ENCODE data around the gene RAPGEF4. TPM values are rescaled to one million over a fixed set of nuclear protein-coding genes. Genes with fewer than 3 reads are reported as not detected.
A peak's percentile ranks its signal among the peaks of the same experiment; 100 is the strongest.
"Not testable (repeated sequence)": the region's sequence is repeated elsewhere in the genome, so short reads cannot be mapped to it uniquely, and the experiment has no call there.

RAPGEF4 gene
- total RNA-seq, 1 experiment from 2014 or later: not detected

DNA sequence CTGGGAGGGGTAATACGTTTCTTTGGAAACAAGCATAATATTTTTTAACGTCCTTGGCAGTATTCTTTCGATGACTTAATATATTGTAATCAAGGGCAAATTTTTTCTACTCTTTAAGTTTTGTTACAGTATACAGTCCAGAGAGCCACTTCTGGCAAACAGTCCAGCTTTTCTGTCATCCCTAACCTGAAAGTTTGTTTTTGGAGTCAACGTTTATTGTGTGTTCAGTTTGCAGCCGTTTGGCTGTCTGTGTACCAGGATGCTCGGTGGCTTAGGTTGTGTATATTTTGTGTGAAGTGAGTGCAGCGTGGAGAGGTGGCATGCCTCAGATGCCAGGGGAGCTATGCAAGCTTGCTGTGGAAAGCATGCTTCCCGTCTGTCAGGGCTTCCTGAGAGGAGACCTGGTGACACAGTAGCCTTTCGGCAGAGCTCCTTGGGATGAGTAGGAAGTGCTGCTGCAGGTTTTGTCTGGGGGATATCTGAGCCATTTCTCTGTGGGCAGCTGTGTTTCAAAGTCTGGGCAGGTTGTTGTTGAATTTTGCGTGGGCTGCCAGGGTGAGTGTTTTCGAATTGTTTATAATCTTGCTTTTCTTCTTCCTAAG is 354.7 kb downstream of the RAPGEF4 start:
- BruUV-seq (replicated peaks): no TSS peak

DNA sequence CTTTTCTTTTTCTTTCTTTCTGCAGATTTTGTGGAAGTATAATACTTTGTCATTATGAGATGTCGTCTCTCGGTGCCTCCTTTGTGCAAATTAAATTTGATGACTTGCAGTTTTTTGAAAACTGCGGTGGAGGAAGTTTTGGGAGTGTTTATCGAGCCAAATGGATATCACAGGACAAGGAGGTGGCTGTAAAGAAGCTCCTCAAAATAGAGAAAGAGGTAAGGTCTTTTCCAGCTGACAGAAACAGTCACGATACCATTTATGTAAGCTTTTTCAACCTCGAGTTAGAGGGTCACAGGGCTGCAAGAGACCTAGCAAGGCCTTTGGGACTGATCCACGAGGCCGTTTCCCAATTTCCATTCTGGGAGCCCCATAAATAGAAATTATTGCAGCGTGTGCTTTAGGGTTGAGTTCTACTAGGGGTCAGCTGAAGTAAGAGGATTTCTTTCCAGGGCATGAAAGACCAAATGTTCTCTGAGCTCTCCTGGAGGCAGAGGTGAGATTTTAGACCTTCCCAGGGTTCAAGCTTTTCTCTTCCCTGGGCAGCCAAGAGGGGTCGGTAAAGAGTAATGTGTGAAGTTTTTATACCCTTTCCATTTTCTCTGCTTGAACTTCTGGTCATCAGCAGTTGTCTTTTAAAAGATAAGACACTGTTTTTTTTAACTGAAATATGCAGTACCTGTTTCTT is 355.5 kb downstream of the RAPGEF4 start:
- intact Hi-C loops (cut with micrococcal nuclease): no loop called here
- H3K36me3 Mint-ChIP-seq (ENCODE audit: insufficient read depth, unreplicated experiment): peaks cover 23% of the 10 kb centered on the region
- peaks cover 18% of the 10 kb centered on the region for H3K4me1 Mint-ChIP-seq (ENCODE audit: insufficient read depth, unreplicated experiment)
- ChIA-PET CTCF (interaction anchor here (0.8 to 1.5 kb wide), 10 partner anchors 11 to 285 kb away, joined by 3 to 5 read pairs (median 3); no protein-coding TSS in a partner anchor), POLR2A (interaction anchor here (0.9 to 2.7 kb wide), 10 partner anchors 9 to 65 kb away, joined by 3 to 16 read pairs (median 4); no protein-coding TSS in a partner anchor)
- H3K27me3 Mint-ChIP-seq (ENCODE audit: insufficient read depth, unreplicated experiment): no peaks in the 10 kb centered on the region
- peak overlapping the region; percentile 65 for H3K27ac Mint-ChIP-seq (ENCODE audit: low read depth, unreplicated experiment)
- BruUV-seq (replicated peaks): no TSS peak
- no peak overlapping the region for H3K4me3 Mint-ChIP-seq (ENCODE audit: unreplicated experiment)
- peak; percentile 34 for DNase-seq (ENCODE audit: unreplicated experiment)
- no peaks in the 10 kb centered on the region for H3K9me3 Mint-ChIP-seq (ENCODE audit: unreplicated experiment)
- TF ChIP-seq, protein P1, sequence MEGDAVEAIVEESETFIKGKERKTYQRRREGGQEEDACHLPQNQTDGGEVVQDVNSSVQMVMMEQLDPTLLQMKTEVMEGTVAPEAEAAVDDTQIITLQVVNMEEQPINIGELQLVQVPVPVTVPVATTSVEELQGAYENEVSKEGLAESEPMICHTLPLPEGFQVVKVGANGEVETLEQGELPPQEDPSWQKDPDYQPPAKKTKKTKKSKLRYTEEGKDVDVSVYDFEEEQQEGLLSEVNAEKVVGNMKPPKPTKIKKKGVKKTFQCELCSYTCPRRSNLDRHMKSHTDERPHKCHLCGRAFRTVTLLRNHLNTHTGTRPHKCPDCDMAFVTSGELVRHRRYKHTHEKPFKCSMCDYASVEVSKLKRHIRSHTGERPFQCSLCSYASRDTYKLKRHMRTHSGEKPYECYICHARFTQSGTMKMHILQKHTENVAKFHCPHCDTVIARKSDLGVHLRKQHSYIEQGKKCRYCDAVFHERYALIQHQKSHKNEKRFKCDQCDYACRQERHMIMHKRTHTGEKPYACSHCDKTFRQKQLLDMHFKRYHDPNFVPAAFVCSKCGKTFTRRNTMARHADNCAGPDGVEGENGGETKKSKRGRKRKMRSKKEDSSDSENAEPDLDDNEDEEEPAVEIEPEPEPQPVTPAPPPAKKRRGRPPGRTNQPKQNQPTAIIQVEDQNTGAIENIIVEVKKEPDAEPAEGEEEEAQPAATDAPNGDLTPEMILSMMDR (IDR thresholded peaks at IDR 0.05; ENCODE audit: unreplicated experiment): peak; percentile 27

More for the DNA sequence above, 354.7 kb downstream of the RAPGEF4 start:
- intact Hi-C loops (cut with micrococcal nuclease): no loop called here
- H3K9me3 Mint-ChIP-seq (ENCODE audit: unreplicated experiment): no peaks in the 10 kb centered on the region
- ChIA-PET POLR2A (interaction anchor here (0.9 to 2.7 kb wide), 8 partner anchors 9 to 61 kb away, joined by 3 to 16 read pairs (median 4); no protein-coding TSS in a partner anchor), CTCF (interaction anchor here (0.8 to 1.5 kb wide), 7 partner anchors 10 to 285 kb away, joined by 3 to 5 read pairs (median 3); no protein-coding TSS in a partner anchor)
- TF ChIP-seq, protein P1 (IDR thresholded peaks at IDR 0.05; ENCODE audit: unreplicated experiment): no peak
- H3K4me1 Mint-ChIP-seq (ENCODE audit: insufficient read depth, unreplicated experiment): peaks cover 18% of the 10 kb centered on the region
- H3K27me3 Mint-ChIP-seq (ENCODE audit: insufficient read depth, unreplicated experiment): no peaks in the 10 kb centered on the region
- peak overlapping the region; percentile 65 for H3K27ac Mint-ChIP-seq (ENCODE audit: low read depth, unreplicated experiment)
- DNase-seq (ENCODE audit: unreplicated experiment): no peak
- peak overlapping the region; percentile 24 for H3K4me3 Mint-ChIP-seq (ENCODE audit: unreplicated experiment)
- H3K36me3 Mint-ChIP-seq (ENCODE audit: insufficient read depth, unreplicated experiment): peaks cover 19% of the 10 kb centered on the region

DNA sequence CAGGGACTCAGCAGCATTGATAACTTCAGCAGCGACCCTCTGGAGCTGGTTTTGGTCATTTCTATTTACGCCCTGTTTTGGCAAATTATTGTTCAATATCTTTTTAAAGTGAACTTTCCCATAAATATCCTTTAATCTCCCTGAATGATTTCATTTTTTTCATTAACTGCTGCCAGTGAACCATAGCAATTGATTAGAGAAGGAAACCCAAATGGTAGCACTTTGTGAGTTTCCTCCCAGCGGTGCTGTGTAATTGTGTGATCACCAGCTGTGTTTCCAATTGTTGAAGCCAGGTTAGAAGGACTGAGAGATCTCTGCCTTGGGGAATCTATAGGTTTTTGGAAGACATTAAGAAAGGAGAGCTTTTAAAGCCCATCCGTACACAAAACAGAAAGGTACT is 356.3 kb downstream of the RAPGEF4 start:
- intact Hi-C loops (cut with micrococcal nuclease): no loop called here
- TF ChIP-seq, protein P1 (IDR thresholded peaks at IDR 0.05; ENCODE audit: unreplicated experiment): no peak
- H3K27ac Mint-ChIP-seq (ENCODE audit: low read depth, unreplicated experiment): no peak overlapping the region

DNA sequence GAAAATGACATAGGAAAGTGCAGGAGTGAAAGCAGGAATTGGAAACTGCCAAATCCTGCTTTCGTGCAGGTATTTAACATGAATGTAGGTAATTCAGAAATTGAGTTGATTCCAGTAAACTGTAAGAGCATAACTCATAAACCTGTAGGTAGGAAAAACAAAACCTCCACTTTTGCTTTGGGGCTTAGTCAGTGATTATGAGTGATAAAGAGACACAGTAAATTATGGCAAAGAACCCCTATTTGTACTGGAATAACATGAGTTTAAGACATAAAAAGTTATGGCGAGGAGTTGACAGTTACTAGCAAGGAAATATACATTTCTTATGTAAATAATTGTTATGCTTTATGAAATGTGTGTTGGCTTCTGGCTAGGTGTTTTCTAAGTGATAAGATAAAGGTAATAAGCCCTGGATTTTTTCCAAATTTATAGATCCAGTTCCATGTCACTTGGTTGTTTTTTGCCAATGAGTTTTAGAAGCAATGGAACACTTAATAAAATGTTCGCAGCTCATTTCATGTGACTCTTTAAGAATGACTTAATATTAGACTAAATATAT is 357.3 kb downstream of the RAPGEF4 start:
- BruUV-seq (replicated peaks): no TSS peak
- peaks cover 11% of the 10 kb centered on the region for H3K4me1 Mint-ChIP-seq (ENCODE audit: insufficient read depth, unreplicated experiment)
- H3K9me3 Mint-ChIP-seq (ENCODE audit: unreplicated experiment): no peaks in the 10 kb centered on the region
- POLR2A ChIA-PET: interaction anchor here (0.7 to 2.7 kb wide), 4 partner anchors 28 to 118 kb away, joined by 3 to 16 read pairs (median 3); no protein-coding TSS in a partner anchor
- intact Hi-C loops (cut with micrococcal nuclease): no loop called here
- no peak overlapping the region for H3K4me3 Mint-ChIP-seq (ENCODE audit: unreplicated experiment)
- no peak for DNase-seq (ENCODE audit: unreplicated experiment)
- TF ChIP-seq, protein P1 (IDR thresholded peaks at IDR 0.05; ENCODE audit: unreplicated experiment): no peak
- CTCF ChIA-PET: no interaction called here
- peak overlapping the region; percentile 31 for H3K27ac Mint-ChIP-seq (ENCODE audit: low read depth, unreplicated experiment)
- H3K36me3 Mint-ChIP-seq (ENCODE audit: insufficient read depth, unreplicated experiment): peaks cover 32% of the 10 kb centered on the region
- H3K27me3 Mint-ChIP-seq (ENCODE audit: insufficient read depth, unreplicated experiment): no peaks in the 10 kb centered on the region

More for the DNA sequence above, 356.3 kb downstream of the RAPGEF4 start:
- BruUV-seq (replicated peaks): no TSS peak
- Mint-ChIP-seq H3K27me3 (ENCODE audit: insufficient read depth, unreplicated experiment) (no peaks in the 10 kb centered on the region), H3K4me1 (ENCODE audit: insufficient read depth, unreplicated experiment) (peaks cover 16% of the 10 kb centered on the region), H3K36me3 (ENCODE audit: insufficient read depth, unreplicated experiment) (peaks cover 27% of the 10 kb centered on the region), H3K4me3 (ENCODE audit: unreplicated experiment) (no peak overlapping the region), H3K9me3 (ENCODE audit: unreplicated experiment) (no peaks in the 10 kb centered on the region)
- POLR2A ChIA-PET: interaction anchor here (0.7 to 2.7 kb wide), 9 partner anchors 8 to 119 kb away, joined by 3 to 16 read pairs (median 3); no protein-coding TSS in a partner anchor
- CTCF ChIA-PET: interaction anchor here (1.0 to 1.5 kb wide), 5 partner anchors 13 to 127 kb away, joined by 3 to 5 read pairs (median 3); no protein-coding TSS in a partner anchor
- DNase-seq (ENCODE audit: unreplicated experiment): no peak

DNA sequence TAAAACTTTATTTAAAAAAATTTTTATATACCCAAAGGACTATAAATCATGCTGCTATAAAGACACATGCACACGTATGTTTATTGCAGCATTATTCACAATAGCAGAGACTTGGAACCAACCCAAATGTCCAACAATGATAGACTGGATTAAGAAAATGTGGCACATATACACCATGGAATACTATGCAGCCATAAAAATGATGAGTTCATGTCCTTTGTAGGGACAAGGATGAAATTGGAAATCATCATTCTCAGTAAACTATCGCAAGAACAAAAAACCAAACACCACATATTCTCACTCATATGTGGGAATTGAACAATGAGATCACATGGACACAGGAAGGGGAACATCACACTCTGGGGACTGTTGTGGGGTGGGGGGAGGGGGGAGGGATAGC is 358.0 kb downstream of the RAPGEF4 start:
- H3K27ac Mint-ChIP-seq (ENCODE audit: low read depth, unreplicated experiment); CTCF ChIA-PET; BruUV-seq (replicated peaks); POLR2A ChIA-PET; H3K27me3 Mint-ChIP-seq (ENCODE audit: insufficient read depth, unreplicated experiment); DNase-seq (ENCODE audit: unreplicated experiment); intact Hi-C loops (cut with micrococcal nuclease); H3K9me3 Mint-ChIP-seq (ENCODE audit: unreplicated experiment); H3K4me3 Mint-ChIP-seq (ENCODE audit: unreplicated experiment): not testable (repeated sequence)
- Mint-ChIP-seq H3K4me1 (ENCODE audit: insufficient read depth, unreplicated experiment) (peaks cover 11% of the 10 kb centered on the region), H3K36me3 (ENCODE audit: insufficient read depth, unreplicated experiment) (peaks cover 32% of the 10 kb centered on the region)

Measured in MCF 10A (cell line).